Osteoblast (primary cell): Measurements from ENCODE around the gene AKT3. TPM values are rescaled to one million over a fixed set of nuclear protein-coding genes. Genes with fewer than 3 reads are reported as not detected.
A peak's percentile ranks its signal among the peaks of the same experiment; 100 is the strongest.

Experiments used
- DNase-seq: peaks from one replicate; pipeline ENCODE4 v3.0.0; 2011; ENCODE audit warnings: low spot score, mixed read lengths; ENCODE audit not compliant: insufficient read length; ENCODE audit errors: missing footprints
- H2AFZ ChIP-seq: 2 replicates; pipeline ENCODE4 v1.6.0; 2011; ENCODE audit warnings: mild to moderate bottlenecking, low read length
- H3K27ac ChIP-seq: 2 replicates; pipeline ENCODE4 v1.5.1; 2011; ENCODE audit warnings: mild to moderate bottlenecking, low read depth, low read length, moderate library complexity
- H3K27me3 ChIP-seq: 2 replicates; pipeline ENCODE4 v1.6.0; 2012; ENCODE audit warnings: mild to moderate bottlenecking, control low read depth, inconsistent platforms, low read length, moderate library complexity; ENCODE audit not compliant: insufficient read depth
- H3K36me3 ChIP-seq: 2 replicates; pipeline ENCODE4 v1.5.1; 2011; ENCODE audit warnings: mild to moderate bottlenecking, low read length, control low read depth, moderate library complexity; ENCODE audit not compliant: insufficient read depth
- H3K4me1 ChIP-seq: 2 replicates; pipeline ENCODE4 v1.5.1; 2011; ENCODE audit warnings: mild to moderate bottlenecking, low read length, control low read depth, moderate library complexity; ENCODE audit not compliant: insufficient read depth
- H3K4me2 ChIP-seq: 2 replicates; pipeline ENCODE4 v1.6.0; 2011; ENCODE audit warnings: mild to moderate bottlenecking, low read length; ENCODE audit not compliant: insufficient read depth
- H3K4me3 ChIP-seq: fragments of 200-600 bp; sonication (generic); 3 replicates; pipeline ENCODE4 v1.5.1; 2012; ENCODE audit warnings: mild to moderate bottlenecking, low read length, inconsistent platforms; ENCODE audit not compliant: insufficient read depth
- H3K79me2 ChIP-seq: 2 replicates; pipeline ENCODE4 v1.6.0; 2012; ENCODE audit warnings: mild to moderate bottlenecking, low read length, control low read depth, inconsistent platforms; ENCODE audit not compliant: insufficient read depth
- H3K9me3 ChIP-seq: 2 replicates; pipeline ENCODE4 v1.5.1; 2011; ENCODE audit warnings: low read depth, low read length, control low read depth
- H4K20me1 ChIP-seq: 2 replicates; pipeline ENCODE4 v1.6.0; 2012; ENCODE audit warnings: mild to moderate bottlenecking, low read length, control low read depth; ENCODE audit not compliant: insufficient read depth
- total RNA-seq: library from RNA; depleted of rRNA; stranded (reverse); fragments of >200 nt; gene quantifications from 2 replicates; pipeline ENCODE4 v1.2.3, GENCODE V29; 2012
- TF ChIP-seq, protein P1 (sequence below): IDR thresholded peaks from 2 replicates; pipeline ENCODE4 v1.5.1; 2011; ENCODE audit warnings: mild to moderate bottlenecking, low read depth, low read length, moderate library complexity; ENCODE audit errors: extremely low read depth

AKT3 gene
- total RNA-seq, 1 donor, result 38.7 TPM

DNA sequence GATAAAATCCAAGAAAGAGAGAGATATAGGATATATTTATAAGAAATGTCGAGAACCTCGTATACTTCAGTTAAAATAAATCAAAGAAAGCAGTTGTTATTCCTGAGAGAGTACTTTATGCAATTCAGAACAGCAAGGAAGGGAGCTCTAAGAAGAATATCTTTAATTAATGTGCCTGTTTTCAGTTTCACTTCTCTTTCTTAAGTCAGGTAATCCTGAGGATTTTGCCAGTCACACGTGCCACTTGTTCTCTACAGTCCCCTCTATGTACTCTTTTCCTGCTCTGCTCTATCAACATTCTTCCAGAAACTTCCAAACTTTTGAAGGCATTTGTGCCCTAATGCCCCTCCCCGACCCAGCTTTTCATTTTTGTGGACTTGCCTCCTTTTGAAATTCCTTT lies 211.9 kb downstream of the AKT3 start:
- H3K4me1 ChIP-seq, result no peaks in the 10 kb centered on the region
- no peaks in the 10 kb centered on the region for H3K27me3 ChIP-seq
- H4K20me1 ChIP-seq, result no peaks in the 10 kb centered on the region
- no peak overlapping the region for H2AFZ ChIP-seq
- H3K4me2 ChIP-seq, result no peak overlapping the region
- H3K9me3 ChIP-seq, result no peaks in the 10 kb centered on the region
- H3K79me2 ChIP-seq, result no peaks in the 10 kb centered on the region
- no peak for DNase-seq
- H3K27ac ChIP-seq, result no peak overlapping the region
- H3K4me3 ChIP-seq, result no peak overlapping the region
- TF ChIP-seq, protein P1, sequence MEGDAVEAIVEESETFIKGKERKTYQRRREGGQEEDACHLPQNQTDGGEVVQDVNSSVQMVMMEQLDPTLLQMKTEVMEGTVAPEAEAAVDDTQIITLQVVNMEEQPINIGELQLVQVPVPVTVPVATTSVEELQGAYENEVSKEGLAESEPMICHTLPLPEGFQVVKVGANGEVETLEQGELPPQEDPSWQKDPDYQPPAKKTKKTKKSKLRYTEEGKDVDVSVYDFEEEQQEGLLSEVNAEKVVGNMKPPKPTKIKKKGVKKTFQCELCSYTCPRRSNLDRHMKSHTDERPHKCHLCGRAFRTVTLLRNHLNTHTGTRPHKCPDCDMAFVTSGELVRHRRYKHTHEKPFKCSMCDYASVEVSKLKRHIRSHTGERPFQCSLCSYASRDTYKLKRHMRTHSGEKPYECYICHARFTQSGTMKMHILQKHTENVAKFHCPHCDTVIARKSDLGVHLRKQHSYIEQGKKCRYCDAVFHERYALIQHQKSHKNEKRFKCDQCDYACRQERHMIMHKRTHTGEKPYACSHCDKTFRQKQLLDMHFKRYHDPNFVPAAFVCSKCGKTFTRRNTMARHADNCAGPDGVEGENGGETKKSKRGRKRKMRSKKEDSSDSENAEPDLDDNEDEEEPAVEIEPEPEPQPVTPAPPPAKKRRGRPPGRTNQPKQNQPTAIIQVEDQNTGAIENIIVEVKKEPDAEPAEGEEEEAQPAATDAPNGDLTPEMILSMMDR, result no peak
- H3K36me3 ChIP-seq, result peaks cover 3% of the 10 kb centered on the region

DNA sequence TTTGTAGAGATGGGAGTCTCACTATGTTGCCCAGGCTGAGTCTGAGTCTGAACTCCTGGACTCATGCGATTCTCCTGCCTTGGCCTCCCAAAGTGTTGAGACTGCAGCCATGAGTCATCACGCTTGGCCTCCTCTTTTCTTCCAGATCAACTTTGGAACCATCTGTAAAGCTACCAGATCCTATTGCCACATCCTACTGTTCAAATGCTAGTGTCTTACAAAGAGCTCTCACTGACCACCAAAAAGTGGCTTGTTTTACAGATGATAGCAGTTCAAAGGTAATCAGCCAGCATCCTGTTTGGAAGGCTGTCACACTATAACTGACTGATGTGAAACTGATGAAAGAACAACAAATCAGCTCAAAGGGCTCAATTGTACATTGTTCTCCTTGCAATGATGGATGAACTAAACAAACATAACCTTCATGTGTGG lies 221.6 kb downstream of the AKT3 start:
- no peak overlapping the region for H3K4me3 ChIP-seq
- H3K27ac ChIP-seq, result no peak overlapping the region
- H3K36me3 ChIP-seq, result no peaks in the 10 kb centered on the region
- no peaks in the 10 kb centered on the region for H3K27me3 ChIP-seq
- no peaks in the 10 kb centered on the region for H3K79me2 ChIP-seq
- H3K4me2 ChIP-seq, result no peak overlapping the region
- H4K20me1 ChIP-seq, result no peaks in the 10 kb centered on the region
- TF ChIP-seq, protein P1, result no peak
- H2AFZ ChIP-seq, result no peak overlapping the region
- no peak for DNase-seq
- no peaks in the 10 kb centered on the region for H3K4me1 ChIP-seq
- no peaks in the 10 kb centered on the region for H3K9me3 ChIP-seq

DNA sequence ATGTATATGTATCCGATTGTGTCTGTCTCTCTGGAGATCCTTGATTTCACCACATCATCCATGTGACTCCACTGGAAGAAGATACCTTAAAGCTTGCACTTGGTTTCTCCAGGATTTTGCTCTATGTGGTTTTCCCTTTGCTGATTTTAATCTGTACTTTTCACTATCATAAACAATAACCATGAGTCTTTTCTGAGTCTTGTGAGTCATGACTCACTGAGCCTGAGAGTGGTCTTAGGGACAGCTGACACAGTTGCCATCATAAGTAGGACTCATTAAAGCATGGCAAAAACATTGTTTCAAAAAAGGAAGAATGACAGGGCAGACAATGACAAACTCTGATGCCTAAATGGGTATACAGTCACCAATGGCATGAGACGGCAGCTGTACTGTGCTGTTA lies 226.2 kb downstream of the AKT3 start:
- Histone ChIP-seq H3K4me2 (no peak overlapping the region), H3K36me3 (no peaks in the 10 kb centered on the region), H3K79me2 (no peaks in the 10 kb centered on the region), H4K20me1 (no peaks in the 10 kb centered on the region), H3K27me3 (no peaks in the 10 kb centered on the region), H3K9me3 (no peaks in the 10 kb centered on the region), H3K27ac (peak overlapping the region; percentile 29), H3K4me3 (no peak overlapping the region), H3K4me1 (no peaks in the 10 kb centered on the region), H2AFZ (no peak overlapping the region)
- TF ChIP-seq, protein P1, result no peak
- no peak for DNase-seq

DNA sequence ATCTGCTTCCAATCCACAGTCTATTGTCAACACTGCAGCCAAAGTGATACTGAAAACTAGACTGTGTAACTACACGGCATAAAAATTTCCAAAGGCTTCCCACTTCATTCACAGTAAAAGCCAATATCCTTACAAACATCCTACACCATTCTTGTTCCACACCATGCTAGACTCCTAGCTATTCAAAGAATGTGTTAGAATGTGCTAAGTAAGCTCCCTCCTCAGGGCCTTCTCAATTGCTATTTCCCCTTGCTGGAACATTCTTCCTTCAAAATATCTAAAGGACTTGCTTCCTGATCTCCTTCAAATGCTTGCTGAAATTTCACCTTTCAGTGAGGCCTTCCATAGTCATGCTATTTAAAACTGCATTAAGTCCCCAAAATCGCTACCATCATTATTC lies 228.1 kb downstream of the AKT3 start:
- no peaks in the 10 kb centered on the region for H3K4me1 ChIP-seq
- H2AFZ ChIP-seq, result no peak overlapping the region
- TF ChIP-seq, protein P1, result no peak
- H4K20me1 ChIP-seq, result no peaks in the 10 kb centered on the region
- no peak overlapping the region for H3K4me2 ChIP-seq
- H3K4me3 ChIP-seq, result no peak overlapping the region
- DNase-seq, result no peak
- no peaks in the 10 kb centered on the region for H3K36me3 ChIP-seq
- H3K79me2 ChIP-seq, result no peaks in the 10 kb centered on the region
- H3K9me3 ChIP-seq, result no peaks in the 10 kb centered on the region
- no peak overlapping the region for H3K27ac ChIP-seq
- no peaks in the 10 kb centered on the region for H3K27me3 ChIP-seq
